CD4-positive, alpha-beta T cell treated with Interferon gamma for 1 hour (primary cell): ENCODE data around the gene XAB2.

Experiments
- DNase-seq: peaks from one replicate; pipeline ENCODE4 v3.0.0-alpha.2; 2020

Gene XAB2

DNA sequence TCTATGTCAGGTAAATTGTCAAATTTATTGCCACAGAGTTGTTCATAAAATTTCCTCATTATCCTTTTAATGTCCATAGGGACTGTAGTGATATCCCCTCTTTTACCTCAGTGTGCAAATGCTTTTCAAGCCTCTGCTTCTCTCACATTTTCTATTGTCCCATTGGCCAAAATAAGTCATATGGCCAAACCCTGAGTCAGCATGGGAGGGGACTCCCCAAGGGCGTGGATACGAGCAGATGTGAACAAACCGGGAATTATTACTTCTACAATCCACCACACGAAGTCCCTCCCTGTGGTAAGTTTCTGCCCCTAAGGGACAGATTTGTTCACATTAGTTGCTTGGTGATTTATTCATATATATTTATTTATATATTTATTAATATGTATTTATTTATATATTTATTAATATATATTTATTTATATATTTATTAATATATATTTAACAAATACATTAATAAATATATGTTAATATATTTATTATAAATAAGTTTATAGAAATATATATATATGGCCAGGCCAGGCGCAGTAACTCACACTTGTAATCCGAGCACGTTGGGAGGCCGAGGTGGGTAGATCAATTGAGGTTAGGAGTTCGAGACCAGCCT, 53.8 kb downstream of the XAB2 start:
- DNase-seq: peak; percentile 18

DNA sequence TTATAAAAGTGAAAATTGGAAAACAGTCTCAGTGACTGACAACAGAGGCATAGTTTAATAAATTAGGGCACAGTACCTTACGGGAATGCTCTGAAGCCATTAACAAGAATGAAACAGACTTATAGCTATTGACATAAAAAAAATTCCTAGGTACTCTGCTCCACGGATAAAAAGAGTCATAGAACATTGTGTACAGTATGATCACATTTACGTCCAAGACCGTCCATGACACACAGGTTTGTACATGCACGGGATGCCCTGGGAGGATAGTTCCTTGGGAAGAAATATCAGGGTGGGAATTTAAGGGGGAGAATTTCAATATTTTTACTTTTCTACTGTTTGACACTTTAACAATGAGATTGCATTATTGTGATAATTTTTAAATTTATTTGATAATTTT, 58.6 kb downstream of the XAB2 start:
- DNase-seq: no peak
